SK-N-MC (cell line): ENCODE measurements around the gene SLC5A11.
"Not testable (repeated sequence)": the region's sequence is repeated elsewhere in the genome, so short reads cannot be mapped to it uniquely, and the experiment has no call there.

ENCODE experiments used
- DNase-seq: peaks from one replicate; pipeline ENCODE4 v3.0.0-alpha.2; 2011; ENCODE audit warnings: low read depth, low spot score
- H3K27ac ChIP-seq: fragments of 200-600 bp; sonication (generic); 2 replicates; pipeline ENCODE4 v1.5.1; 2016; ENCODE audit warnings: mixed run types
- H3K36me3 ChIP-seq: fragments of 200-600 bp; sonication (generic); 2 replicates; pipeline ENCODE4 v1.6.1; 2017; ENCODE audit warnings: antibody characterized with exemption, low read length, mixed read lengths; ENCODE audit not compliant: insufficient read depth
- H3K4me3 ChIP-seq: fragments of 200-600 bp; sonication (generic); 2 replicates; pipeline ENCODE4 v1.5.1; 2016
- H3K9ac ChIP-seq: fragments of 200-600 bp; sonication (generic); 2 replicates; pipeline ENCODE4 v1.8.0; 2017; ENCODE audit warnings: mixed run types, mixed read lengths; ENCODE audit not compliant: insufficient read length
- H3K9me3 ChIP-seq: fragments of 200-600 bp; sonication (generic); 2 replicates; pipeline ENCODE4 v1.6.1; 2017; ENCODE audit warnings: low read depth, mild to moderate bottlenecking, antibody characterized with exemption, low read length, moderate library complexity, mixed read lengths
- EZH2 ChIP-seq: fragments of 200-600 bp; sonication (generic); IDR thresholded peaks from one replicate; pipeline ENCODE4 v1.6.1; 2017; ENCODE audit warnings: antibody characterized with exemption
- FOXP2 ChIP-seq: optimal IDR thresholded peaks from 2 replicates; pipeline ENCODE3; 2011; ENCODE audit warnings: mild to moderate bottlenecking, moderate library complexity; ENCODE audit not compliant: insufficient read depth; ENCODE audit errors: extremely low read length, control extremely low read depth
- POLR2AphosphoS5 ChIP-seq: IDR thresholded peaks from 2 replicates; pipeline ENCODE4 v1.6.1; 2012; ENCODE audit warnings: mild to moderate bottlenecking, low read depth, low read length, borderline replicate concordance

SLC5A11 gene

GRCh38 chr16:24845726-24846547 is at the start of gene SLC5A11:
TSS of gene SLC5A11 (plus strand) at chr16:24845963. CDS start at chr16:24858644, 12,681 bp downstream.
- no peak for TF ChIP-seq FOXP2
- no peak for TF ChIP-seq EZH2
- no peak for TF ChIP-seq POLR2AphosphoS5
- Histone ChIP-seq H3K9me3 (no peaks in the 10 kb centered on the region), H3K36me3 (no peaks in the 10 kb centered on the region), H3K9ac (no peak within 1 kb of the TSS), H3K27ac (no peak within 1 kb of the TSS), H3K4me3 (no peak within 1 kb of the TSS)
- no peak for DNase-seq

- no peak for DNase-seq
- H3K9me3 ChIP-seq: no peaks in the 10 kb centered on the region
- H3K36me3 ChIP-seq: peaks cover 97% of the 10 kb centered on the region
- H3K4me3 ChIP-seq: no peak overlapping the region
- H3K9ac ChIP-seq: no peak overlapping the region
- no peak overlapping the region for H3K27ac ChIP-seq
- TF ChIP-seq EZH2: no peak
- TF ChIP-seq FOXP2: no peak
- no peak for TF ChIP-seq POLR2AphosphoS5
These were observed 45.2 kb upstream of the SLC5A11 start for GRCh38 chr16:24800586-24800985.

- no peak for DNase-seq
- Histone ChIP-seq H3K36me3 (peaks cover 97% of the 10 kb centered on the region), H3K4me3 (no peak overlapping the region), H3K9ac (no peak overlapping the region), H3K9me3 (no peaks in the 10 kb centered on the region), H3K27ac (no peak overlapping the region)
- no peak for TF ChIP-seq POLR2AphosphoS5
- no peak for TF ChIP-seq EZH2
- no peak for TF ChIP-seq FOXP2
These were observed 43.9 kb upstream of the SLC5A11 start for GRCh38 chr16:24801761-24802302.

- no peak for DNase-seq
- no peak overlapping the region for H3K27ac ChIP-seq
- no peak overlapping the region for H3K4me3 ChIP-seq
- H3K9ac ChIP-seq: no peak overlapping the region
- peaks cover 97% of the 10 kb centered on the region for H3K36me3 ChIP-seq
- TF ChIP-seq FOXP2: no peak
- TF ChIP-seq EZH2: no peak
- TF ChIP-seq POLR2AphosphoS5: no peak
- H3K9me3 ChIP-seq: no peaks in the 10 kb centered on the region
These were observed 40.3 kb upstream of the SLC5A11 start for GRCh38 chr16:24805484-24805883.

GRCh38 chr16:24807301-24807700 is 38.5 kb upstream of the SLC5A11 start:
- no peak for TF ChIP-seq EZH2
- TF ChIP-seq POLR2AphosphoS5: no peak
- TF ChIP-seq FOXP2: no peak
- H3K27ac ChIP-seq: no peak overlapping the region
- no peak overlapping the region for H3K9ac ChIP-seq
- peaks cover 97% of the 10 kb centered on the region for H3K36me3 ChIP-seq
- no peak overlapping the region for H3K4me3 ChIP-seq
- no peak for DNase-seq
- no peaks in the 10 kb centered on the region for H3K9me3 ChIP-seq

- no peak overlapping the region for H3K4me3 ChIP-seq
- no peak overlapping the region for H3K9ac ChIP-seq
- no peak overlapping the region for H3K27ac ChIP-seq
- no peak for TF ChIP-seq EZH2
- TF ChIP-seq FOXP2: no peak
- TF ChIP-seq POLR2AphosphoS5: no peak
- peaks cover 97% of the 10 kb centered on the region for H3K36me3 ChIP-seq
- DNase-seq: no peak
- no peaks in the 10 kb centered on the region for H3K9me3 ChIP-seq
These were observed 34.6 kb upstream of the SLC5A11 start for GRCh38 chr16:24810951-24811843.

GRCh38 chr16:24812813-24813212 is 33.0 kb upstream of the SLC5A11 start:
- not testable (repeated sequence) for DNase-seq, H3K9ac ChIP-seq, H3K9me3 ChIP-seq, H3K4me3 ChIP-seq, H3K27ac ChIP-seq
- H3K36me3 ChIP-seq: peaks cover 96% of the 10 kb centered on the region

GRCh38 chr16:24815021-24815420 is 30.7 kb upstream of the SLC5A11 start:
- DNase-seq: no peak
- peaks cover 96% of the 10 kb centered on the region for H3K36me3 ChIP-seq
- TF ChIP-seq EZH2 (no peak), POLR2AphosphoS5 (no peak), FOXP2 (no peak)
- H3K9ac ChIP-seq: no peak overlapping the region
- H3K4me3 ChIP-seq: no peak overlapping the region
- no peak overlapping the region for H3K27ac ChIP-seq
- no peaks in the 10 kb centered on the region for H3K9me3 ChIP-seq
